ENCODE measurements around the gene ADCY1. TPM values are rescaled to one million over a fixed set of nuclear protein-coding genes. Genes with fewer than 3 reads are reported as not detected.
A peak's percentile ranks its signal among the peaks of the same experiment; 100 is the strongest.

The ADCY1 gene
- total RNA-seq, 4 donors from 2014 or later: 0.15 to 0.72 (median 0.26) TPM

GRCh38 chr7:45586542-45587520, 12.7 kb downstream of the ADCY1 start:
- 86% methylated on average over 12 of the region's 12 CpGs for WGBS
- no peak for TF ChIP-seq POLR2A (IDR thresholded peaks at IDR 0.05)
- no peaks in the 10 kb centered on the region for H3K36me3 ChIP-seq
- H3K9me3 ChIP-seq: no peaks in the 10 kb centered on the region
- no peaks in the 10 kb centered on the region for H3K27me3 ChIP-seq
- H3K4me1 ChIP-seq: no peaks in the 10 kb centered on the region
- peak; percentile 38 to 54 for DNase-seq (ENCODE audit: low spot score in 2 of 2)
- no peak overlapping the region for H3K27ac ChIP-seq
- H3K4me3 ChIP-seq: no peak overlapping the region

- H3K27ac ChIP-seq: no peak overlapping the region
- H3K27me3 ChIP-seq: no peaks in the 10 kb centered on the region
- H3K4me1 ChIP-seq: no peaks in the 10 kb centered on the region
- H3K36me3 ChIP-seq: no peaks in the 10 kb centered on the region
- TF ChIP-seq POLR2AphosphoS5 (IDR thresholded peaks at IDR 0.05): no peak
- no peak for TF ChIP-seq EP300 (IDR thresholded peaks at IDR 0.05)
- TF ChIP-seq POLR2A (IDR thresholded peaks at IDR 0.05): no peak
- TF ChIP-seq CTCF (IDR thresholded peaks at IDR 0.05): no peak
- WGBS: 75% methylated on average over 6 of the region's 6 CpGs
- H3K9me3 ChIP-seq: no peaks in the 10 kb centered on the region
- H3K4me3 ChIP-seq: no peak overlapping the region
- DNase-seq (ENCODE audit: low spot score in 2 of 2): peak; percentile 27 to 60
Observed at GRCh38 chr7:45588466-45588865, 14.3 kb downstream of the ADCY1 start.

GRCh38 chr7:45589061-45589460, 14.9 kb downstream of the ADCY1 start:
- DNase-seq (ENCODE audit: low spot score in 2 of 2): peak in 1 of 2 donors; percentile 58
- WGBS: no CpG with 5 or more reads among the region's 10 CpGs

GRCh38 chr7:45589915-45590678, 15.9 kb downstream of the ADCY1 start:
- WGBS: 70% methylated on average over 11 of the region's 17 CpGs

More at GRCh38 chr7:45589061-45589460, 14.9 kb downstream of the ADCY1 start:
- no peaks in the 10 kb centered on the region for H3K4me1 ChIP-seq
- H3K27ac ChIP-seq: no peak overlapping the region
- H3K36me3 ChIP-seq: no peaks in the 10 kb centered on the region
- H3K4me3 ChIP-seq: no peak overlapping the region
- H3K27me3 ChIP-seq: no peaks in the 10 kb centered on the region
- H3K9me3 ChIP-seq: no peaks in the 10 kb centered on the region
- TF ChIP-seq POLR2A (IDR thresholded peaks at IDR 0.05) (no peak), POLR2AphosphoS5 (IDR thresholded peaks at IDR 0.05) (no peak)

GRCh38 chr7:45590679-45591057, 16.5 kb downstream of the ADCY1 start:
- peak in 1 of 2 donors; percentile 43 for DNase-seq (ENCODE audit: low spot score in 2 of 2)
- Histone ChIP-seq H3K27ac (no peak overlapping the region), H3K27me3 (no peaks in the 10 kb centered on the region), H3K4me3 (no peak overlapping the region), H3K36me3 (no peaks in the 10 kb centered on the region), H3K9me3 (no peaks in the 10 kb centered on the region), H3K4me1 (no peaks in the 10 kb centered on the region)
- WGBS: 48% methylated on average over 4 of the region's 5 CpGs
- no peak for TF ChIP-seq POLR2AphosphoS5 (IDR thresholded peaks at IDR 0.05)
- no peak for TF ChIP-seq POLR2A (IDR thresholded peaks at IDR 0.05)
- TF ChIP-seq CTCF (IDR thresholded peaks at IDR 0.05): no peak
- no peak for TF ChIP-seq EP300 (IDR thresholded peaks at IDR 0.05)

More at GRCh38 chr7:45589915-45590678, 15.9 kb downstream of the ADCY1 start:
- no peaks in the 10 kb centered on the region for H3K27me3 ChIP-seq
- H3K27ac ChIP-seq: no peak overlapping the region
- TF ChIP-seq CTCF (IDR thresholded peaks at IDR 0.05) (no peak), POLR2A (IDR thresholded peaks at IDR 0.05) (no peak), EP300 (IDR thresholded peaks at IDR 0.05) (no peak), POLR2AphosphoS5 (IDR thresholded peaks at IDR 0.05) (no peak)
- no peak overlapping the region for H3K4me3 ChIP-seq
- DNase-seq (ENCODE audit: low spot score in 2 of 2): peak in 1 of 2 donors; percentile 65
- no peaks in the 10 kb centered on the region for H3K4me1 ChIP-seq
- no peaks in the 10 kb centered on the region for H3K36me3 ChIP-seq
- no peaks in the 10 kb centered on the region for H3K9me3 ChIP-seq

All from suprapubic skin (tissue), 4 donors.